GM18873 (cell line): ENCODE data around the gene FAM13C.

Experiments used
- ATAC-seq: cut with Tn5 transposase; IDR thresholded peaks from one replicate; pipeline ENCODE4 v1.9.1; 2021; ENCODE audit warnings: mild to moderate bottlenecking, moderate library complexity, moderate number of reproducible peaks; ENCODE audit not compliant: unreplicated experiment, low FRiP score

The FAM13C gene

DNA sequence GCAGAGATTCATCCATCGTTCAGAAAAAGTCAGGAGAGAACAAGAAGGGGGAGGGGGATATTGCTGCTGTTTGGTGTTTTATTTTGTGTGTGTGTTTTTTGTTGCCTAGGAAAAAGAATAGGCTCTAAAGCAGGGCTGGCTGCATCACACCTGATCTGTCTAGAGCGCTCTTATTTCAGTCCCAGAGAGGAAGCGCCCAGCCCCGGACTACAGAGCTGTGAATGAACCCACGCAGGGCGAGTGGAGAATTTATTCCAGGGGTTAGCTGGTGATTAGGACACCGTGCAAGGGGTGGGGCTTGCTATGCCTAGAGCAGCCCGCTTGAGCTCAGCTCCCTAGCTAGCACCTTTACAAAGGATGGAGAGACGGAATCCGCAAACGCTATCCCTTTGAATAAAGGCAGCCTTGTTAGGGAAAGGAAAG, 621 bp upstream of the FAM13C start:
- no peak for ATAC-seq

DNA sequence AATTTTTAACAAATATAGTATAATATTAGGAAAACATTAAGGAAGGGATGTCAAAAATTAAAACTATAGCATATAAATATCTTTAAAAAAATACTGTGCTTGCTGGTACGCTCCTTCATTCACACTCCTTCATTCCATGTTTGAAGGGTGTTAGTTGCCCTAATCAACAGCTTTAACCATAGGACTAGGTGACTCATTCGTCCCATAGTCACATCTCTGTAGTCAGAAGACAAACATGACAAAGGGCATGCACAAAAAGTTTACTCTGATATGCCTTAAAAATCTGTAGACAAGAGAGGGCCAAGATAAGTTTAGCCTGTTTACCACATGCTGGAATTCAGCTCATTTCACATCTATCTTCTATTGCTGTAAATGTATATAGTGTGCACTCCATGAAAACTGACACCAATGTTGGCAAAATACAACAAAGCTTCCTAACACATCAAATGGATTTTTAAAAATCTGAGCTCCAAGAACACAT, 646 bp downstream of the FAM13C start:
- ATAC-seq: no peak

DNA sequence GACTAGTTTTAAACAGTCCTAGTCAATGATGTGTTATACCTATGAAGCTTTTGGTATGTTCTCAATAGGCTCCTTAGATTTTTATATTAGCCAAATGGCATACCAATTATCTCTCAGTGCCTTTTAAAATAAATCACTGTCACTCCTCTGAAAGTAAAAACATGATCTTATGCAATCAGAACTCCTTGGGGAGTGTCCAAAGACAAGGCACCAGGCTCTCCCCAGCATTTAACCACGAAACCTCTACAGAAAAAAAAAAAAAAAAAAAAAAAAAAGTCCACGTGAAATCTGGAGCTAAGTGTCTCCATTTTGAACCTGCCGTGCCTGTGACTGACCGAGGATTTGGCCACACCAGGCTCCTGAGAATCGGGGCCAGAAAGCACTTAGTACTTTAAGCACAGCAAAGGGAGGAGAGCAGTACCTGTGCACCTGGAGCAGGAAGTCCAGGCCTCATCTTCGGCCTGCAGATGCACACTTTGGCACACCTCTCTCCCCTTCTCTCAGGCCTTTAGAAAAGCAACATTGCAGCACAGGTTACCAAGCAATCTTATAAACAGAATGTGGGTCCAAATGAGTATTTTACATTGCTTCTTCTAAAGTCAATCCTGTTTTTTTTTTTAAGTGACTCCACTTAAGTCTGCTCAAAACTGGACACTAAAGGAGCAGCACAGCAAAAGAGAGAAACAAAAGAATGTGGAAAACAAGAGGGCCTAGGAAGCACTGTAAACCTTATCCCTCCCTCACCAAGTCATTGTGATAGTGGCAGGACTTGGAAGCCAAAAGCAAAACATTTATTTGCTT, 1.5 kb downstream of the FAM13C start:
- ATAC-seq: no peak

DNA sequence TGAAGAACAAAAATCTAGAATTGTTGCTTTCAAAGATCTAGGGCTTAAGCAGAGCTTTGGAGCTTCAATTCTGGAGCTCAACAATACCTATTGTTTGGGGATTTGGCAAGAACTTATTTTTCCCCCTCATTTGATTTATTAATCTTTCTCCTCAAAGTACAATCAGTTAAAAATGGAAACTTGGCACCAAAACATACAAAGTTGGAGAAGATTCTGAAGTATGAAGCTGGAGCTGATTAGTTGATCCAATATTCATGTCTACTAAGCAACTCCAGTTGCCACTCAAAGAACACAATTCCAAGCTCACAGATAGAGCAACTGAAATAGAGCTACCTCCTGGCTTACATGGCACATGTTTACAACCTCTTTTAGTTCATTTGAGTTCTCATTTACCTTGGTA, 3.8 kb downstream of the FAM13C start:
- no peak for ATAC-seq

DNA sequence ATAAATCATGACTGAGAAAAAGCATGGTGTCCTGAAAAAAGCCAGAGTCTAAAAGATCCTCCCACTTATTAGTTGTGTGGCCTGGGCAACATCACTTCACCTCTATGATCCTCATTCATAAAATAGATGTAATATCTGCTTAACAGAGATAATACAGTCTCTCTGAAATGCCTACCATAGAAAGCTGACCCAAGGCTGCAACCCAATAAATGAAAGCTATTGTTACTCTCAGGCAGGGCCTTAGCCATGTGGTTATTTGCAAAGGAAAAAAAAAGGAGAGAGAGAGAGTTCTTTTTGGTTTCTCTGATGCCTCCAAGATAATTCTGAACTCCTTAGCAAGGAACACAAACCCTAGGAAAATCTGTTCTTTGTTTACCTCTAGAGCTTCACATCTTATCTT, 7.9 kb downstream of the FAM13C start:
- ATAC-seq: no peak

DNA sequence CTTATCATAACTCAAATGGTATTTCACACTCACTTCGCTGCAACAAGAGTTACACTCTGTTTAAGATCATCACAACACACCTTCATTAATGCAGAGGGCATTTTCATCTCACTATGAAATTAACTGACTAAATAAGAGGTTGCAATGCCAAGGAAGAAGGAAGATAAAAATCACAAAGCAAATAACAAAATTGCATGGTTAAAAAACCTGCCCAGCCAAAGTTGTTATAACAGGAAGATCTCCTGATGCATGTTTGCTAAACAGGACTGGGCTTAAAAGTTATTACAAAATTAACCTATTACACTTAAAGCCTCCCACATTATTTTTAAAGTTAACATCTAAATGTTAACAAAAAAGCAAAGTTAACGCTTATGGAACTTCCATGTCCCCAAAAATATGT, 11.8 kb downstream of the FAM13C start:
- no peak for ATAC-seq

DNA sequence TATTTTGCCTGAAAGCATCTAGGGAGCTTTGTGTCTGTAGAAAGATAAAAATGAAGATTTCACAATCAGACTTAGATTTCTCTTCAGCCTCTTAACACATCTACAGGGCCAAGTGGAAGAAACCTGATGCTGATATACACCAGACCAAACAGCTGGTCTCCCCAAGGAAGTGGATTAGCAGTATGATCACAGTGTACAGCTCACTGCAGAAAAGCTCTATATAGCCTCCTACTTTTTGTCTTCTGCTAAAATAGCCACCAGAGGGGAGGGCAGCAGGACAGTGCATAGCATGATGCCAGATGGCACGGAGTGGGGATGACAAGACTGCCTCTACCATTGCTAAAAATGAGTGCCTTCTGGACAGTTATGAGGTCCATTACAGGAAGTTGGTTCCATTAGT, 16.0 kb downstream of the FAM13C start:
- ATAC-seq: no peak

DNA sequence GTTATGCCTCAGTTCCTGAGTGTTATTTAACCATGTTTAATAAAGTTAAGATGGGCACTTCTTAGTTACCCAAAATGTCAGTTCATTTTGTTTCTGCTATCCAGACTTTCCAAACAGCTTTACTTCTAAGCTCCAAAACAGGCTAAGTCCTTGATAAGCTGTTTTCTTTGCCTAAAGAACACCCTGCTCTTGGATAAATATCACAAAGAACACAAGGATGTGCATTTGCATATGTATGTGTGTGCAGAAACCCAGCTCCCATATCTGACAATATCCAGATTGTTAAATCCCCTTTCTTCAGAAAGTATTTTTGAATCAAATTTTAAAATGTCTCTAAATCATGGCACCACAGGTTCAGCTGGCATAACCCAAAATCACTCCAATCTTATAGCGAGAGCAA, 19.6 kb downstream of the FAM13C start:
- no peak for ATAC-seq

DNA sequence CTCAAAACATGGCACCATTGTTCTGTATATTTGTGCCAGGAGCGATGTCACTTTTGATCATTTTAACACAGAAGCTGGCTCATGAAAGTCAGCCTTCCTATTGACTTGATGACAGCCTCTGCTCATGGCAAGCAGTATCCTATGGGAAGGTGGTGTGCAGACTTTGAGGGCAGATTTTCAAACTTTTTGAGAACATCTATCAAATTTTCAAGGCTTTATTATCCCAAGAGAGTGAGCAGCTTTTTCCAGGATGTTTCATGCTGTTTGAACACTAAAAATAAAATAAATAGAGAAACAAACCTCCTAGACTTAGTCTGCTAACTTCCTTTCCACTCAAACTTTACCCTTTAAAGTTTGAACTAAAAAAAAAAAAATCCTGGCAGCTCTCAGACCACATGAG, 20.3 kb downstream of the FAM13C start:
- no peak for ATAC-seq

DNA sequence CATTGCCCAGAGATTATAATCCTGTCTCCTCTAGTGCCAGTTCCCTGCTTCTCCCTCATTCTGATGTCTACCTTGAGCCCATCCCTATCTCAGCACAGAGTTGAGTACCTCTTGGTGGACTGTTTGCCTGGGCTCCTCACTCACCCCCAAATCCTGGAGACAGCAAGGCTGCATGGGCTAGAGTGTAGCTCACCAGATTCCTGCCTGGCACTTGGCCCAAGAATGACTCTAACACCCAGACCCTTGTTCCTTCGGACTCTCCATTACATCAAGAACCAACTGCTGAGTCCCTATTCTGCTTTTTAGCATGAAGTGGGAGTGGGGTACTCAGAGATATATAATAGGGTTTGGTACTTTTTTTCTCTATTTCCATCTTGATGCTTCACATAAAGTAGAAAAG, 22.1 kb downstream of the FAM13C start:
- no peak for ATAC-seq

DNA sequence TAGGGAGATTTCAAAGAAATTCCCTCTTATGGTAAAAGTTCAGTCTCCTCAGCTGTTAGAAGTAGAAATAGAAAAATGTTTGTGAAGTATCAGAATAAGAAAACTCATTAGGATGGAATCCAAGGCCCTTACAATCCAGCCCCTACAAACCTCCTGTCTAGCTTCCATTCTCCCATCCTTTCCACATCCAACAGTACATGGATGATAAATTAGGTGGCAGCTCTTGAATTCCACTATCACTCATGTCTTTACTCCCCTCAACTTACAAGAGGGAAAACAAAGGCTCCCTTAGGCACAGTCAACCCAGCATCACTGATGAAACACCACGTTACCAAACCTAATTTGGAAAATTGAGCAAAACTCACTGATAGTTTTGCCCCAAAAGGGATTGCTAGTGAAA, 23.0 kb downstream of the FAM13C start:
- no peak for ATAC-seq

DNA sequence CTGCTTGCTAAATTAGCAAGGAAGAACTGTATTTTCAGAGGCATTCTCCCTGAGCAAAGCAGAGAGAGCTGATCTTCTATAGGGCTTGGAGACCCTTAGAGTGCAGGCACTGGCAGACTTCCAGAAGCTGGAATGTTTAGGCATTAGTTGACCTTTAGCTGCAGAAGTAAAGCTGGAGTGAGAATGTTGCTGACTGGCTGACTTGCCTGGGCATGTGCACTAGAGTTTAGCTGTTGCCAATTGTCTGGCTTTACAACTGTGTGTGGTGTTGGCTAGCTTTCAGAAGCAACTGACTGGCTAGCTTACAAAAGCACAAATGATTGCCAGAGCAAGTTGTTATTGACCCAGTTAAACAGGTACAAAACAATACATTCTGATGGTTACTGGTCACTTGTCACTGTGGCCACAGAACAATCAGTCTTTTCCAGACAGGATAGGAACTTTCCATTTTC, 25.1 kb downstream of the FAM13C start:
- ATAC-seq: no peak

DNA sequence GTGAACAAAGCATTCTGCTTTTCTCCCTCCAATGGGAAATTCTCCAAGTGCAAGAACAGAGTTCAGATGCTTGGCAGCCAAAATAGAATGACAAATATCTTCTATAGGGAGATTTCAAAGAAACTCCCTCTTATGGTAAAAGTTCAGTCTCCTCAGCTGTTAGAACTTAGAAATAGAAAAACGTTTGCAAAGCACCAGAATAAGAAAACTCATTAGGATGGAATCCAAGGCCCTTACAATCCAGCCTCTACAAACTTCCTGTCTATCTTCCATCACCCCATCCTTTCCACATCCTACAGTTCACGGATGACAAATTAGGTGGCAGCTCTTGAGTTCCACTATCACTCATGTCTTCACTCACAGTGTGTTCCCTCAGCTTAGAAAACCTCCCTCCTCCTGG, 25.7 kb downstream of the FAM13C start:
- no peak for ATAC-seq

DNA sequence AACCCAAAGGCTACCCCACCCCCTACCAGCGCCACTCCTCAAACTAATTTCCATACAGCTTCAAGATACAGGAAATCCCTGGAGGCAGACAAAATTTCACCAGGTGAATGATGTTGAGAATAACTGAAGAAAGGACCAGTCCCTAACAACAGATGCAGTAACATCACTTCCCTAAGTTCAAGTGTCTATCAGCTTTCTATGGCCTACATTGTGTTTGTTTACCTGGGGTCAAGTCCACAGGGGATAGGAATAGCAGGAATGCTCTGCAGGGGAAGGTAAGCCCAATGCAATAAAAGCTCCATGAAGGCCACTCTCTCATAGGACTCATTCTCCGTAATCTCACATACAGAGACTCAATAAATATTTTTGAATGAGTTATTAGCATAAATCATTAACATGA, 26.9 kb downstream of the FAM13C start:
- ATAC-seq: no peak

DNA sequence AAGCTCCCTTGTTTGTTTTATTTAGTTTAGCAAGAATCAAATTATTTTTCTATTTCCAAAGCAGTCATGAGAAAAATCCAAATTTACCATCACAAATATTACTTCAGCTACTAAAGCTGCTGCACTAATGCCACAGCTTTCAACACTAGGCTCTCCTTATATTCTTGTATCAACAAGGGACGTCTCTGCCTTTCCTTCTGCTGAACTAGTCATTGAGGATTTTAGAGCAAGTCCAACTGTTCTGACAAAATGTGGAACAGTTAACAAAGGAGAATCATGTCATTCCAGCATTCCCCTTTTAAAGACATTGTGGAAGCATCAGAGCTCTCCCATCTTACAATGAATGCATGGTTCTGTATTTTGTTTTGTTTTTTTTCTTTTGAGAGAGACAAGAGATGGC, 28.6 kb downstream of the FAM13C start:
- no peak for ATAC-seq

DNA sequence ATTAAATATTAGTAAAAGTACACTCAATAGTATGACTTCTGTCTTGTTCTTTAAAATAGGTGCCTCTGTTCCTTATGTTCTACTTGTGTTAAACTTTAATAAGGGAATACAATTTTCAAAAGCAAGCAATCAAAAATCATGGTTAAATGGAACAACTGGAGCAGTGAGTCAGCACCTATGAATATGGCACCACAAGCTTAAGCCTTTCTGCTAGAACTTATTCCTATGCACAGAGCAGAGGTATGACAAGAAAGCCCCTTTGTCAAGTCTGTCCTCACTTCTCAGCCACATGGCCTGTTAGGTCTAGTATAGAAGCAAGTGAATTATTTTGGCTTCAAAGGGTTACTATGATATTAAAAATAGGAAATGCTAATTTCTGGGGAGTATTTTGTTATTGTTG, 29.8 kb downstream of the FAM13C start:
- no peak for ATAC-seq

DNA sequence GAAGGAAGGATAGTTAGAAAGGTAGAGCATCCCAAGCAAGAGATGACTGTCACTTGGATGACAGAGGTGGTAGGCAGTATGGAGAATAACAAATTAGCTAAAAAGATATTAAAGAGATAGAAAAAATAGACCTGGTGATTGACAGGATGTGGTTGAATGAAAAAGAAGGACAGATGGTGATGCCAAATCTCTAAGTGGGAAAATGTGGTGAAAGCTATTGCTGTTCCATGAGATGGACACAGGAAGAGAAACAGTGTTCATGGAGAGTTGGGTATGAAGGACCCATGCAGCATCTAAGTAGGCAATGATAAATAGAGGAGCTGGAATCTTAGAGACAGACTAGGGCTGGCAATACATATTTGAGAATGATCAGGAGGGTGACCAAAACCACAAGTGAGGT, 30.7 kb downstream of the FAM13C start:
- no peak for ATAC-seq

DNA sequence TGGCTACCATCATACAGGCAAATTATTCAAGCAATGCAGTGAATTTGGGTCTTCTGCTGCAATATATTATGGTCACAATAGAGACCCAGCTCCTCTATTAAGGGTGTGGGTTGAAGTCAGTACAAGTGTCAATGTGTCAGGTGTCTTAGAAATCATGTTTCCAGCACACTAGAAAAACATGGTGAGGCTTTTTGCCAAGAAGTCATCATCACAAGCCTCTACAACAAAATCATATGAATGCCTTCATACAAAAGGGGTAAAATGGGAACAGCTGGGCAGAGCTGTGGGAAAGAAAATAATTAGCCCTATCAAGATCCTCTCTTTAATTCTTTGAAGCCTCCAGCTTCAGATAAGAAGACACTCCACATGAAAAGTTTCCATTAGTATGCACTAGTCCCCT, 37.2 kb downstream of the FAM13C start:
- no peak for ATAC-seq

DNA sequence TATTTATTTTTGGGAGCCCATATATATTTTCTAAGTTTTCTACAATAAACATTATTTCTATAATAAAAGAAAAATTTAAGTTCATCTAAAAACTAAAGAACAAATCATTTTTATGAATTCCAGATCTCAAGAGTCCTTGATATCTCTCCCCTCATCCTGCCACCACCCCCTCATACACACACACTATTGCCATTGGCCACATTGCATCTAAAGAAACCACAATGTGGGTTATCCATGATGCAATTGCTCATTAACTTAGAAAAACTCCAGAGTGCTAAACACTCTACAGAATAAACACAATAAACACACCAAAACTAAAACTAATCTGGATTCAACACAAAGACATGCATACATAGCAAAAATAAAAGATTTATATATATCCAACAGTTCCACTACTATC, 37.8 kb downstream of the FAM13C start:
- ATAC-seq: no peak

DNA sequence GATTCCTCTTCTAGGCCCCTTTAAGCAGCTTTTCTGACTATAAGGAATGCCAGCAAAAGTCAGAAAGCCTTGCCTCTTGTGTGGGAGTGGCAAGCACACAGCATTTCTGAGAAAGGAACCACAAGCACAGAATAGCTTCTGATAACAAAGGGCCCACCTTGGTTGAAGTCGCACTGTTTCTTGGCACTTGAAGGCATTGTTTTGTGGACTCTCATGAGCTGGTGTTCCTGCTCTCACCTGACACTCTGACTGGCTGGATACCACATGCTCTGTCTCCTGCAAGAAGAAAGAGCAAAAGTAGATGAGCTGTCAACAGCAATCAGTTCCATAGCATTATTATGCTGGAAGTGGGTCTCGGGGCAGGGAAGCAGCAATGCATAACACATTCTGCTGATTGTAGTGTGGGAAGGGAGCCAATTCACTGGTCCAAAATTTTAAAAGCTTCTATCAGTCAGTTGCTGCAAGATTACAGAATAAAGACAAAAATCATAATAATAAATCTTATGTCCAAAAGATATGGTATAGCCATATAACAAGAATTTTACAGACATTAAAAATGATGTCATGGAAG, 38.4 kb downstream of the FAM13C start:
- ATAC-seq: no peak

DNA sequence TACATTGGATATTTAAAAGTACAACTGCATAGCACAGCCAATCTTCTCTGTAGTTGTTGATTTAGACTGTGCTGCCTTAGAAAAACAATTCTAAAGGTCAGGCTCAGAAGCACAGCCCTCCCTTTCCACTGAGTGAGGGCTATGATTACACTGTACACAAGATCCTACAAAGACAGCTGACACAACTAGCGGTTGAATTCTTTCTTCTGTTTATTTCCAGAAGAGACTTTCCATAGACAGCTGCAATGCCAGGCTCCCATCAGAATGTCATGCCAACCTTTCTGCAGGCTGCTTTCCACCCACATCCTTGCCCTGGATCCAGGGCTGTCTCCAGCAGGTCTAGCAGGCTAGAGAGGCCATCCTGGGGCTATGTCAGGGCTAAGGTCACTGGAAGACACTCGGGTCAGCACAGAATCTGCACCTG, 39.3 kb downstream of the FAM13C start:
- ATAC-seq: no peak

DNA sequence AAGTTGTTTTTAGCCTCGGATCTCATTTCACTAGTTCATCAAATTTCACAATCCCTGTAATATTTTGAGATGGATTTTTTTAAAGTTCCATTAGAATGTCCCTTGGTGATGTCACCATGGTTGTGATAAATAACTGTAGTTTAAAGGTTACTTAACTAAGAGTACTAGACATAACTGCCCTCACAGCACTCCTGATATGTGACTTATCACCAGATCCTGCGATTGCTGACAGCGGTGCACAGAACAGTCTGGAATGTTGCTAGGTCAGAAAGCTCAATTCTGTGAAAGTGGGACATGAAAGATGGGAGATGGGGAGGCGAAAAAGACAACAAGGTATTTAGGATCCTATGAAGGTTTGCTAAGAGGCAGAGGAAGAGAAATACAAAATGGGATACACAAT, 40.2 kb downstream of the FAM13C start:
- no peak for ATAC-seq
